ENCODE measurements around the gene UBE2QL1.

- TF ChIP-seq POLR2A (IDR thresholded peaks at IDR 0.05), result no peak
- TF ChIP-seq, protein P1, sequence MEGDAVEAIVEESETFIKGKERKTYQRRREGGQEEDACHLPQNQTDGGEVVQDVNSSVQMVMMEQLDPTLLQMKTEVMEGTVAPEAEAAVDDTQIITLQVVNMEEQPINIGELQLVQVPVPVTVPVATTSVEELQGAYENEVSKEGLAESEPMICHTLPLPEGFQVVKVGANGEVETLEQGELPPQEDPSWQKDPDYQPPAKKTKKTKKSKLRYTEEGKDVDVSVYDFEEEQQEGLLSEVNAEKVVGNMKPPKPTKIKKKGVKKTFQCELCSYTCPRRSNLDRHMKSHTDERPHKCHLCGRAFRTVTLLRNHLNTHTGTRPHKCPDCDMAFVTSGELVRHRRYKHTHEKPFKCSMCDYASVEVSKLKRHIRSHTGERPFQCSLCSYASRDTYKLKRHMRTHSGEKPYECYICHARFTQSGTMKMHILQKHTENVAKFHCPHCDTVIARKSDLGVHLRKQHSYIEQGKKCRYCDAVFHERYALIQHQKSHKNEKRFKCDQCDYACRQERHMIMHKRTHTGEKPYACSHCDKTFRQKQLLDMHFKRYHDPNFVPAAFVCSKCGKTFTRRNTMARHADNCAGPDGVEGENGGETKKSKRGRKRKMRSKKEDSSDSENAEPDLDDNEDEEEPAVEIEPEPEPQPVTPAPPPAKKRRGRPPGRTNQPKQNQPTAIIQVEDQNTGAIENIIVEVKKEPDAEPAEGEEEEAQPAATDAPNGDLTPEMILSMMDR (IDR thresholded peaks at IDR 0.05), result no peak
Measured at GRCh38 chr5:6419340-6419852, 29.3 kb upstream of the UBE2QL1 start.
